ENCODE results near the gene FCRL6.

FCRL6 gene

GRCh38 chr1:159802111-159802510 is at the start of gene FCRL6:
Gene FCRL6 (plus strand): TSS chr1:159802360. CDS start chr1:159802425, 65 bp downstream.
- no peak for TF ChIP-seq CTCF (IDR thresholded peaks at IDR 0.05; ENCODE audit: control insufficient read depth, insufficient read depth, low read depth, low read length, missing control alignments)
- H3K4me3 ChIP-seq (ENCODE audit: control insufficient read depth, low read depth, low read length), result no peak within 1 kb of the TSS
- DNase-seq (ENCODE audit: low read depth), result no peak

DNA sequence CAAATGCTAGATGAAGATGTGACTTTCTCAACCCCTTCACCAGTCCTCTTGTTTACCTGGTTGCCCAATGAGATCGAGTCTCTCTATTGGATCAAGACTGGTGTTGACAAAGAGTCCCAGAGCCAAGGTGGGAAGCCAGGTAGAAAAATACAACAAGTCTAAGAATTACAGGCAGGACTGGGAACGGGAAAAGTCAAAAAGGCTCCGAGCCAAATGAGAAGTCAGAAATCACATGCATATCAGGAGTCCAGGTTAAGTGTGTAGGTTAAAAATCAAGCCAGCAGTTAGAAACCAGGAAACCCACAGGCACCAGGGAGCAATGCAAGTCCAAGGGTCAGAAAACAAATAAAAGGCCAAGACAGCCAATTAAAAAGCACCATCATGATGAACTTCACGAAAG is 48.8 kb upstream of the FCRL6 start:
- H3K4me3 ChIP-seq (ENCODE audit: control insufficient read depth, low read depth, low read length), result no peak overlapping the region
- no peak for TF ChIP-seq CTCF (IDR thresholded peaks at IDR 0.05; ENCODE audit: control insufficient read depth, insufficient read depth, low read depth, low read length, missing control alignments)
- no peak for DNase-seq (ENCODE audit: low read depth)

DNA sequence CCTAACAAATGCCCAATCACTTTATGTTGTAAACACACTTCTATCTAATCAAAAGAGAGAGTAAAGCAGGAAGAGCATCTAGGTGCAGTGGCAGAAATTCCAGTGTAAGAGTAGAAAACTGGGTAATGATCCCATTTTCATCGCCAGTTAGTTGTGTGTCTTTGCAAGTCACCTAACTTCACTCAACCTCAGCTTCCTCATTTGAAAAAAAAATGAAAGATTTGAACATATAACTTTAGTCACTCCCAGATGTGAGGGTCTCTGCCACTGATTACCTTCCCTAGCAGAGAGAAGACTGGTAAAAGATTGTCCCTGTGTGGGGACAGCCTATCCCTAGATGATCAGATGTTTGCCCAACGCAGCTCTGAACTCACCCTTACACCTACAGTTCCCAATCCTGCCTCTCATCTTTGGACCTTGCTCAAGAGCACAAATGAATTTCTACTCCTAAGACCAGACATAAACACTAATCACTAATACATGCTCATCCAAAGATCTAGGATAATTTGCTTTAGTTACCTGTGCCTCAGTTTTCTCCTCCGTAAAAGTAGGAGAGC is 46.6 kb upstream of the FCRL6 start:
- no peak for TF ChIP-seq CTCF (IDR thresholded peaks at IDR 0.05; ENCODE audit: control insufficient read depth, insufficient read depth, low read depth, low read length, missing control alignments)
- H3K4me3 ChIP-seq (ENCODE audit: control insufficient read depth, low read depth, low read length), result no peak overlapping the region
- DNase-seq (ENCODE audit: low read depth), result no peak

DNA sequence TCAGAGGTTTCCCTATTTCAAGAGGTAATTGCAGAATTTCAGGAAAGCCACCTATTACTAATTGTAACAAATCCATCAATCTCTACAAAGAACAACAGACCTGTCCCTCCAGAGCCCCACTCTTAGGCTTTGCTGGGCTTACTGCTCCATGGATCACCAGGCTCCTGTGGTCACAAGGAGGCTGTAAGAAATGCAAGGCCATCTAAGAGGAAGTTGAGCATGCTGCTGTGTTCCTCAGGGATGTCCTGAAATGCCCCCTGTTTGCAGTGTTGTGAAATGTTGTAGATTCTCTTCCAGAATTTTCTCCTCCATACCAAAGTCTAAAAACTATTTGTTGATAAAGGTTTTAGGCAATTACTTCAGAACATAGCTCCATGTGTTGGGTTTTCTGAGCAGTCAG is 45.8 kb upstream of the FCRL6 start:
- TF ChIP-seq CTCF (IDR thresholded peaks at IDR 0.05; ENCODE audit: control insufficient read depth, insufficient read depth, low read depth, low read length, missing control alignments), result no peak
- no peak for DNase-seq (ENCODE audit: low read depth)
- no peak overlapping the region for H3K4me3 ChIP-seq (ENCODE audit: control insufficient read depth, low read depth, low read length)

- H3K4me3 ChIP-seq (ENCODE audit: control insufficient read depth, low read depth, low read length), result no peak overlapping the region
- DNase-seq (ENCODE audit: low read depth), result no peak
- TF ChIP-seq CTCF (IDR thresholded peaks at IDR 0.05; ENCODE audit: control insufficient read depth, insufficient read depth, low read depth, low read length, missing control alignments), result no peak
These were observed 38.5 kb upstream of the FCRL6 start for GRCh38 chr1:159763686-159764085.

DNA sequence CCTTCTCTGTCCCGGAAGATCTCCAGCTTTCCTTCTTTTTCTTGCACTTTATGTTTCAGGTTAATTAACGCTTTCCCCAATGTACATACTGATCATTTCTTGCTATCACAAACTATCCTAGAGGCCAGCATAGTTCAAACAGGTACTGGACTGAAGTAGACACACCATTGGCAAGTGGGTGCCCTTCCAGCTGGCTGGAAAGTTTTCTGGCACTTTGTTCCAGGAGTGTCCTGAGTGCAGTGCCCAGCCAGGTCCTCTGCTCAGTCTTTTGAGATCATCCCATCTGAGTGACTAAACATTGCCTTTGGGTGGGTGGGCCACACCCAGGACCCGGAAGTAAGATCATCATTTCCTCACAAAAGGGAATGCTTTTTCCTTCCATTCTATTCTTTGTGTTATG is 36.4 kb upstream of the FCRL6 start:
- DNase-seq (ENCODE audit: low read depth), result no peak
- no peak for TF ChIP-seq CTCF (IDR thresholded peaks at IDR 0.05; ENCODE audit: control insufficient read depth, insufficient read depth, low read depth, low read length, missing control alignments)
- no peak overlapping the region for H3K4me3 ChIP-seq (ENCODE audit: control insufficient read depth, low read depth, low read length)

All from AG09309 (cell line).